GM13976 (cell line): ENCODE data around the gene TBX3.

ENCODE experiments used
- DNase-seq: peaks from one replicate; pipeline ENCODE4 v3.0.0; 2012; ENCODE audit warnings: low spot score
- CTCF ChIP-seq: IDR thresholded peaks from 2 replicates; pipeline ENCODE4 v1.5.1; 2012; ENCODE audit warnings: borderline replicate concordance, mild to moderate bottlenecking; ENCODE audit not compliant: insufficient read depth; ENCODE audit errors: extremely low read depth, missing control alignments, control extremely low read depth
- in situ Hi-C: fragments of 300-500 bp; cut with MboI; formaldehyde crosslinking; loops from one replicate; pipeline ENCODE4 v1.12.0; 2022; ENCODE audit warnings: low sequenced_read_pairs, mixed read lengths, inconsistent platforms; ENCODE audit not compliant: unreplicated experiment

TBX3 gene

GRCh38 chr12:114669401-114670290 is 14.3 kb downstream of the TBX3 start:
- in situ Hi-C loops = loop anchor here (10.0 kb wide), 1 partner anchor 1085 kb away; no protein-coding TSS in a partner anchor
- TF ChIP-seq CTCF = no peak
- DNase-seq = no peak

- no peak for DNase-seq
- in situ Hi-C loops = loop anchor here (10.0 kb wide), 1 partner anchor 1086 kb away; no protein-coding TSS in a partner anchor
- TF ChIP-seq CTCF = no peak
Observed at GRCh38 chr12:114668886-114669288, 15.1 kb downstream of the TBX3 start.

GRCh38 chr12:114668151-114668885 is 15.7 kb downstream of the TBX3 start:
- DNase-seq = peak; percentile 77
- TF ChIP-seq CTCF = peak; percentile 22
- in situ Hi-C loops = loop anchor here (10.0 kb wide), 1 partner anchor 1086 kb away; no protein-coding TSS in a partner anchor

GRCh38 chr12:114667669-114668150 is 16.3 kb downstream of the TBX3 start:
- in situ Hi-C loops = loop anchor here (10.0 kb wide), 1 partner anchor 1087 kb away; no protein-coding TSS in a partner anchor
- no peak for DNase-seq
- TF ChIP-seq CTCF = no peak

GRCh38 chr12:114666746-114667668 is 17.0 kb downstream of the TBX3 start:
- TF ChIP-seq CTCF = no peak
- in situ Hi-C loops = loop anchor here (10.0 kb wide), 1 partner anchor 1088 kb away; no protein-coding TSS in a partner anchor
- no peak for DNase-seq
